Measurements from ENCODE around the gene CIAPIN1.

Gene CIAPIN1

DNA sequence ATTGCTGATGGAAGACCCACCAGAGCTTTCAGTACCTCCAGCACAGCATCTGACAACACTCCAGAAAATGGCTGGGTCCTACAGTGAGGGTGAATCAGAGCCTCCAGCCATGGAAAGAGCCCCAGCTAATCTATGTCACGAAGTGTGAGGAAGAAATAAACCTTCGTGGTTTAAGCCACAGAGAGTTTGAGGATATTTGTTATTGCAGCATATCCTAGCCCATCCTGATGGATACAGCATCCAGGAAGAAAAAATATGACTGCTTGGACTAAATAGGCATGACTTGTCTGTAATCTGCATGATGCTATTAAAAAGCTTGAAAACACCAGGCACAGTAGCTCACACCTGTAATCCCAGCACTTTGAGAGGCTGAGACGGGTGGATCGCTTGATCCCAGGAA lies 55.9 kb downstream of the CIAPIN1 start:
- Histone ChIP-seq H3K9me2 (replicated peaks; ENCODE audit: insufficient read depth, low read length) (no peaks in the 10 kb centered on the region), H3K9ac (ENCODE audit: low read length) (no peak overlapping the region), H3F3A (ENCODE audit: insufficient read depth, low read length) (no peaks in the 10 kb centered on the region), H3K4me2 (ENCODE audit: low read depth, low read length) (no peak overlapping the region), H4K20me1 (ENCODE audit: insufficient read depth, low read length) (no peaks in the 10 kb centered on the region), H3K4me3 (ENCODE audit: low read length) (no peak overlapping the region), H3K79me2 (ENCODE audit: low read length) (no peaks in the 10 kb centered on the region), H3K36me3 (replicated peaks; ENCODE audit: insufficient read depth, low read length) (no peaks in the 10 kb centered on the region), H3K9me3 (replicated peaks; ENCODE audit: insufficient read depth, low read length) (no peaks in the 10 kb centered on the region), H3K27me3 (replicated peaks; ENCODE audit: insufficient read depth, low read length) (no peaks in the 10 kb centered on the region), H3K27ac (ENCODE audit: low read length) (no peak overlapping the region), H3K4me1 (ENCODE audit: low read length) (no peaks in the 10 kb centered on the region), H2AFZ (ENCODE audit: low read length) (no peak overlapping the region)
- TF ChIP-seq EZH2 (optimal IDR thresholded peaks at IDR 0.05; ENCODE audit: low read depth, low read length) = no peak
- TF ChIP-seq, protein P1, sequence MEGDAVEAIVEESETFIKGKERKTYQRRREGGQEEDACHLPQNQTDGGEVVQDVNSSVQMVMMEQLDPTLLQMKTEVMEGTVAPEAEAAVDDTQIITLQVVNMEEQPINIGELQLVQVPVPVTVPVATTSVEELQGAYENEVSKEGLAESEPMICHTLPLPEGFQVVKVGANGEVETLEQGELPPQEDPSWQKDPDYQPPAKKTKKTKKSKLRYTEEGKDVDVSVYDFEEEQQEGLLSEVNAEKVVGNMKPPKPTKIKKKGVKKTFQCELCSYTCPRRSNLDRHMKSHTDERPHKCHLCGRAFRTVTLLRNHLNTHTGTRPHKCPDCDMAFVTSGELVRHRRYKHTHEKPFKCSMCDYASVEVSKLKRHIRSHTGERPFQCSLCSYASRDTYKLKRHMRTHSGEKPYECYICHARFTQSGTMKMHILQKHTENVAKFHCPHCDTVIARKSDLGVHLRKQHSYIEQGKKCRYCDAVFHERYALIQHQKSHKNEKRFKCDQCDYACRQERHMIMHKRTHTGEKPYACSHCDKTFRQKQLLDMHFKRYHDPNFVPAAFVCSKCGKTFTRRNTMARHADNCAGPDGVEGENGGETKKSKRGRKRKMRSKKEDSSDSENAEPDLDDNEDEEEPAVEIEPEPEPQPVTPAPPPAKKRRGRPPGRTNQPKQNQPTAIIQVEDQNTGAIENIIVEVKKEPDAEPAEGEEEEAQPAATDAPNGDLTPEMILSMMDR (IDR thresholded peaks at IDR 0.05; ENCODE audit: low read length) = no peak
- no peak for TF ChIP-seq EZH2phosphoT487 (IDR thresholded peaks at IDR 0.05; ENCODE audit: low read length)
- no peak for DNase-seq

DNA sequence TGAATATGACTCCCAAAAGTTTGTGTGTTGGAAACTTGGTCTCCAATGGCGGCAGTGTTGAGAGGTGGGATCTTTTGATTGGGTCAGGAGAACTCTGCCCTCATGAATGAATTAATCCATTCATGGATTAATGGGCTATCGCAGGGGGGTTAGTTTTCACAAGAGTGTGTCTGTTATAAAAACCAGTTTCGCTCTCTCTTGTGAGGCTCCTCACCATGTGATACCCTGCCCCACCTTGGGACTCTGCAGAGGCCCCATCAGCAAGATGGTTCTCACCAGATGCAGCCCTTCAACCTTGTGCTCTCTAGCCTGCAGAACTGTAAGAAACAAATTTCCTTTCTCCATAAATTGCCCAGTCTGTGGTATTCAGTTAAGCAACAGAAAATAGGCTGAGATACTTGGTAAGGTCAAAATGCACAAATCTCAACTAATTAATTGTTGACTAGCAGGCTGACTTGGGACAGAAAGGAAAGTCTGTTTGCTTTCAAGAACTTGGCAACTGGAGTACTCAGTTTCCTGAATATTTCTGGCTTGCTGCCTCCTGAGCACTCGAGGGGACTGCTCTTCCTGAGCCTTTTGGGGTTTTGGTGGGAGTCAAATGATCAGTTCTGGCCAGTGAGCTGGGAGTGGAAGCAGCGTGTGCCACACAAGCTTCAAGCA lies 56.4 kb downstream of the CIAPIN1 start:
- Histone ChIP-seq H3K36me3 (replicated peaks; ENCODE audit: insufficient read depth, low read length) (no peaks in the 10 kb centered on the region), H3K4me2 (ENCODE audit: low read depth, low read length) (no peak overlapping the region), H3F3A (ENCODE audit: insufficient read depth, low read length) (no peaks in the 10 kb centered on the region), H3K9me2 (replicated peaks; ENCODE audit: insufficient read depth, low read length) (no peaks in the 10 kb centered on the region), H2AFZ (ENCODE audit: low read length) (no peak overlapping the region), H3K27ac (ENCODE audit: low read length) (no peak overlapping the region), H4K20me1 (ENCODE audit: insufficient read depth, low read length) (no peaks in the 10 kb centered on the region), H3K27me3 (replicated peaks; ENCODE audit: insufficient read depth, low read length) (no peaks in the 10 kb centered on the region), H3K4me3 (ENCODE audit: low read length) (no peak overlapping the region), H3K9ac (ENCODE audit: low read length) (no peak overlapping the region), H3K4me1 (ENCODE audit: low read length) (no peaks in the 10 kb centered on the region), H3K79me2 (ENCODE audit: low read length) (no peaks in the 10 kb centered on the region), H3K9me3 (replicated peaks; ENCODE audit: insufficient read depth, low read length) (no peaks in the 10 kb centered on the region)
- DNase-seq = no peak
- TF ChIP-seq, protein P1 (IDR thresholded peaks at IDR 0.05; ENCODE audit: low read length) = no peak
- TF ChIP-seq EZH2 (optimal IDR thresholded peaks at IDR 0.05; ENCODE audit: low read depth, low read length) = no peak

DNA sequence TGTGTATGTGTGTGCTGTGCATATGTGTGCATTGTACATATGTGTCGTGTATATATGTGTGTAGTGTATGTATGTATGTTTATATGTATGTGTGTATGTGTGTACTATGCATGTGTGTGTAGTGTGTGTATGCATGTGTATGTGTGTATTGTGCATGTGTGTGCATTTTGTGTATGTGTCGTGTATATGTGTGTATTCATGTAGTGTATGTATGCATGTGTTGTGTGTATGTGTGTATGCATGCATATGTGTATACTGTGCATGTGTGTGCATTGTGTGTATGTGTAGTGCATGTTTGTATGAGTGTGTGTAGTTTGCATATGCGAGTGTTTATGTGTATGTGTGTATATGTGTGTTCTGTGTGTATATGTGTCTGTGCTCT lies 58.1 kb downstream of the CIAPIN1 start:
- Histone ChIP-seq H3F3A (ENCODE audit: insufficient read depth, low read length) (no peaks in the 10 kb centered on the region), H3K4me2 (ENCODE audit: low read depth, low read length) (no peak overlapping the region), H3K4me3 (ENCODE audit: low read length) (no peak overlapping the region), H3K9ac (ENCODE audit: low read length) (no peak overlapping the region), H3K9me2 (replicated peaks; ENCODE audit: insufficient read depth, low read length) (no peaks in the 10 kb centered on the region), H3K79me2 (ENCODE audit: low read length) (no peaks in the 10 kb centered on the region), H3K4me1 (ENCODE audit: low read length) (no peaks in the 10 kb centered on the region), H3K27me3 (replicated peaks; ENCODE audit: insufficient read depth, low read length) (no peaks in the 10 kb centered on the region), H3K9me3 (replicated peaks; ENCODE audit: insufficient read depth, low read length) (no peaks in the 10 kb centered on the region), H3K36me3 (replicated peaks; ENCODE audit: insufficient read depth, low read length) (no peaks in the 10 kb centered on the region), H3K27ac (ENCODE audit: low read length) (no peak overlapping the region), H4K20me1 (ENCODE audit: insufficient read depth, low read length) (no peaks in the 10 kb centered on the region), H2AFZ (ENCODE audit: low read length) (no peak overlapping the region)
- no peak for DNase-seq
- TF ChIP-seq, protein P1 (IDR thresholded peaks at IDR 0.05; ENCODE audit: low read length) = no peak
- no peak for TF ChIP-seq EZH2phosphoT487 (IDR thresholded peaks at IDR 0.05; ENCODE audit: low read length)
- TF ChIP-seq EZH2 (optimal IDR thresholded peaks at IDR 0.05; ENCODE audit: low read depth, low read length) = no peak

Data from MM.1S (cell line).